ENCODE measurements around the gene OTUD3.
"Not testable (repeated sequence)": the region's sequence is repeated elsewhere in the genome, so short reads cannot be mapped to it uniquely, and the experiment has no call there.

OTUD3 gene

GRCh38 chr1:19925342-19926070, 43.3 kb downstream of the OTUD3 start:
- ChIA-PET POLR2A (no interaction called here), CTCF (interaction anchor here (0.7 to 1.1 kb wide), 3 partner anchors 20 to 285 kb away, joined by 3 read pairs; no protein-coding TSS in a partner anchor)
- no peak for TF ChIP-seq CTCF (IDR thresholded peaks at IDR 0.05; ENCODE audit: control extremely low read depth, extremely low read depth, low read depth, missing control alignments)
- no peak for DNase-seq (ENCODE audit: extremely low spot score)

DNA sequence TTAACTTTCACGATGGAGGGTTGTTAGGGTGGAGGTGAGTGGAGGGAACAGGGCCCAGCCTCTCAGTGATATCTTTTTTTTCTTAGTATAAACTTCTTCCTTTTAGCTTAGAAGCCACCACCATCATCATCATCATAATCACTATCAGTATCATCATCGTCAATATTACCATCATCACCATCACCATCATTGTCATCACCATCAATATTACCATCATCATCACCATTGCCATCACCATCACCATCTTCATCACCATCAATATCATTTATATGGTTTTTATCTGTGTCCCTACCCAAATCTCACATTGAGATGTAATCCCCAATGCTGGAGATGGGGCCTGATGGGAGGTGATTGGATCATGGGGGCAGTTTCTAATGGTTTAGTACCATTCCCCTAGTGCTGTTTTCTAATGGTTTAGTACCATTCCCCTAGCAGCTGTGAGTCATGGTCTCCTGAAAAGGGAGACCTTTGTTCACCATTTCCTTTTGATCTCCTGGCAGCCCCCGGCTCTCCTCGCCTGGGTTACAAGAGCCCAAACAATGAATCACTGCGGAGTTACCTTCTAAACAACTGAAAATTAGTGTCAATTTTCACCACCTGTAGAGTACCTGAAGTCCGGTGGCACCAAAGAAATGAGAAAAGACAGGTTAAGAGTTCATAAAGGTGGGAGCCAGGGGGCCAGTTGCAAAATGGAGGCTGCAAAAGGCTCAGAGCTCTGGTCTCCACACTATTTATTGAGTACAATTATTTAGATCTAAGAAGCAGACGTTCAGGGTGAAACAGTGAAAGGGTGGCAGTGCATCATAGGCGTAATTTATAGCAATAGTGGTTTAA, 44.3 kb downstream of the OTUD3 start:
- no peak for TF ChIP-seq CTCF (IDR thresholded peaks at IDR 0.05; ENCODE audit: control extremely low read depth, extremely low read depth, low read depth, missing control alignments)
- ChIA-PET CTCF (interaction anchor here (0.7 to 0.9 kb wide), 2 partner anchors 21 to 24 kb away, joined by 3 read pairs; no protein-coding TSS in a partner anchor), POLR2A (no interaction called here)
- no peak for DNase-seq (ENCODE audit: extremely low spot score)

GRCh38 chr1:19927130-19927421, 44.9 kb downstream of the OTUD3 start:
- POLR2A ChIA-PET; CTCF ChIA-PET; DNase-seq (ENCODE audit: extremely low spot score): not testable (repeated sequence)

GRCh38 chr1:19932866-19933265, 50.7 kb downstream of the OTUD3 start:
- ChIA-PET POLR2A (no interaction called here), CTCF (interaction anchor here (1.1 kb wide), 1 partner anchor 15 kb away, joined by 4 read pairs; no protein-coding TSS in a partner anchor)
- no peak for TF ChIP-seq CTCF (IDR thresholded peaks at IDR 0.05; ENCODE audit: control extremely low read depth, extremely low read depth, low read depth, missing control alignments)
- no peak for DNase-seq (ENCODE audit: extremely low spot score)

DNA sequence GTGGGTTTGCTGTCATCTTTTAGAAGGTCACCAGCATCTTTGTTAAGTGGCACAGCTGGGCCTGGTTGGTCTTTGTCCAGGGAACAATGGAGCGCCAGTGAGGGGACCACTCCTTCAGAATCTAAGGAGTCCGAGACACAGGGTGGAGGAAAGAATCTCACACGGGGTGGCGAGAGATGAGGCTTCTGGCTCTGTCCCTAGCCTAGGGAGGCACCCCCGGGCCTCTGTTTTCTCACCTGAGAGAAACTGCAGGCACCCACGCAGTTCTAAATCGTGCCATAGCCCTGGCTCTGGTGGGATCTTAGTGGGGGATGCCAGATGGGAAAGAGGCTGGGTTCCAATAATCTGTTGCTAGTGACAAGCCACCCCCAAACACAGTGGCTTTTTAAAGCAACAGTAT, 52.1 kb downstream of the OTUD3 start:
- DNase-seq (ENCODE audit: extremely low spot score): no peak
- no peak for TF ChIP-seq CTCF (IDR thresholded peaks at IDR 0.05; ENCODE audit: control extremely low read depth, extremely low read depth, low read depth, missing control alignments)
- CTCF ChIA-PET: no interaction called here
- POLR2A ChIA-PET: no interaction called here

DNA sequence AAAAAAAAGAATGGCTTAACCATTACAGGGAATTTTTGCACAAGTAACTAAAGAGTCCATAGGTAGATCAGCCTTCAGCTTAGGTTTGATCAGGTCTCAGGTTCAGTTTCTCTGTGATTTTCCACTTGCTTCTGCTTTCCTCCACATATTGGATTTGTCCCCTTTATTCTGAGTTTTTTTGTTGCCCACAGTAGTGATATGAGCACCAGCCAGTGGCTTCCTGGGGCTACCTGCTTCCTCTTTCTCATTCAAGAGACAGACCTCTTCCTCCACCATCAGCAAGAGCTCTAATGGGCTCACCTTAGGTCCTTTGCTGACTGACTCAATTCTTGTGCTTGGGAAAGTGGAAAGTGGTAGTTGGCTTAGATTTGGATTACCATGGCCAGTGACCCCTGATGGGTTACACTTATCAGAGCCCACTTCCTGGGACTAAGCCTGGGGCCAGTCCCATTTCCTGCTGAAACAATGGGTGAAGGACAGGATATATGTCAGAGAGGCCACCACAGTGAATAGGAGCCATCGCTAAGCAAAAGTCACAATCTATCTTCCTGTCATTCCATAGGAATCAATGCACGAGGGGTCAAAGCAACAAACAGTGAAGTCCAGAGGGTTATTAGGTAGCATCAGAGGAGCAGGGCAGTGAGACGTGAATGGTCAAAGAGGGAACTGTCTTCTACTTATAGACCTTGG, 54.0 kb downstream of the OTUD3 start:
- POLR2A ChIA-PET: no interaction called here

More for the DNA sequence above, 54.0 kb downstream of the OTUD3 start:
- no peak for DNase-seq (ENCODE audit: extremely low spot score)
- TF ChIP-seq CTCF (IDR thresholded peaks at IDR 0.05; ENCODE audit: control extremely low read depth, extremely low read depth, low read depth, missing control alignments): no peak
- CTCF ChIA-PET: interaction anchor here (0.9 kb wide), 1 partner anchor 18 kb away, joined by 3 read pairs; no protein-coding TSS in a partner anchor
